ENCODE data around the gene SEC23B.
"Not testable (repeated sequence)": the region's sequence is repeated elsewhere in the genome, so short reads cannot be mapped to it uniquely, and the experiment has no call there.

Gene SEC23B

DNA sequence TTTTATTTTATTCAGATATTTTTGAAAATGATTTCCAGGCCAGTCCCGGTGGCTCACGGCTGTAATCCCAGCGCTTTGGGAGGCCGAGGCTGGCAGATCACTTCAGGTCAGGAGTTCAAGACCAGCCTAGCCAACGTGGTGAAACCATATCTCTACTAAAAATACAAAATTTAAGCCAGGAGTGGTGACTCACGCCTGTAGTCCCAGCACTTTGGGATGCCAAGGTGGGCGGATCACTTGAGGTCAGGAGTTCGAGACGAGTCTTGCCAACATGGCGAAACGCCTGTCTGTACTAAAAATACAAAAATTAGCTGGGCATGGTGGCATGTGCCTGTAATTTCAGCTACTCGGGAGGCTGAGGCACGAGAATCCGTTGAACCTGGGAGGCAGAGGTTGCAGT, 19.0 kb downstream of the SEC23B start:
- DNase-seq = not testable (repeated sequence)

DNA sequence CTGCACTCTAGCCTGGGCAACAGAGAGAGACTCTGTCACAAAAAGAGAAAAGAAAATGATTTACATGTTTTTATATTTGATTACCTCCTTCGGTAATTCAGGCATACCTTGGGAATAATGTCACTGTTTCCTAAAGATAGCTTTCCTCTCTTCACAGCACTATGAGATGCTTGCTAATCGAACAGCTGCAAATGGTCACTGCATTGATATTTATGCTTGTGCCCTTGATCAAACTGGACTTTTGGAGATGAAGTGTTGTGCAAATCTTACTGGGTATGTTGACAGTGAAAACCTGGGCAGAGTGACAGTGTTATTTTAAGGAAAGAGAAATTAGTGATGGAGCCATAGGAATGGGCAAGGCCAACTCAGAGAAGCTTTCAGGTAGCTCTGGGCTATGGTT, 19.6 kb downstream of the SEC23B start:
- no peak for DNase-seq

DNA sequence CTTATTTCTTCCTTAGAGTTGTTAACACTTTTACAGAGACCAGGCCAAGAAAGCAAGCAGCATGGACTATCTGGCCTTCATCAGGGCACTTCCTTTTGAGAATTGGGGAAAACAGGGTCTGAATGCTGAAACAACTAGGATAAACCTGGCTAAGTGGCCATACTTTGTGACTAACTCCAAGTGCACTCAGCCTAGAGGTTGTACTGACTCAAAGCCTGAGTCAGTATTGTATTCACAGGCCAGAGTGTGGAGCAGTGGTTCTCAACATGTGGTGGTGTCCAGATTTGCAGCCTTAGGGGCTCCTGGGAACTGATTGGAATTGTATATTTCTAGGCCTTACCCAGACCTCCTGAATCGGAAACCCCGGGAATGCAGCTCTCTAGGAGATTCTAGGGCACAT, 20.1 kb downstream of the SEC23B start:
- no peak for DNase-seq

GRCh38 chr20:18529041-18529440, 21.3 kb downstream of the SEC23B start:
- DNase-seq = no peak

DNA sequence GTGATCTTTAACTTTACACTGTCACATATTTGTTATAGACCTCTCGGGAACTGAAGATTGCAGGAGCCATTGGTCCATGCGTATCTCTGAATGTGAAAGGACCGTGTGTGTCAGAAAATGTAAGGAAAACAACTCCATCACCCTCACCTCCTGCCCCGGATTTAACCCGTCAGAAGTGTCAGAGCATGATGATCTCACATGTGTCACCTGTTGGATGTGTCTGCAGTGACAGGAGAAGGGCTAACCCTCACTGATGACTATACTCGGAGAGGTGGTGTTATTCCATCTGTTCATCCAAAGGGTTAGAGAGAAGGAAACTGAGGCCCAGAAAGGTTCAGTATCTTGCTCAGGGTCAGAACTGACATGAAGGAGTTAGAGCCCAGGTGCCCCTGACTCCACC, 24.9 kb downstream of the SEC23B start:
- DNase-seq = no peak

DNA sequence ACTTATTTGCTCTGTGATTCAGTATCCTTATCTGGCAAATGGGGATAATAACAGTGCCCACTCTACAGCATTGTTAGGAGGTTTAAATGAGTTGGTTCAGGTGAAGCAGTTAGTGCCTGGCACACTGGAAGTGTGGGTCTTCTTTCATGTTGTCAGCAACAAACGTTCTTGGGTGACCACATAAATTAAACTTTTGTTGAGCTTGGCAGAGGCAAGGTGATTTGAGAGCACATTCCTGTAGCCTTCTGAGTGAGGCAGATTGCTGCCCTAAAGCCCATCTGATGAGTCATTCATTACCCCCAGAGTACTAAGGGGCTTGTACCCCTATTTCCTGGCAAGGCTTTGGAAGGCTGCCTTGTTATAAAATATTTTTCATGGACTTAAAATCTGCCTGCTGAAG, 25.8 kb downstream of the SEC23B start:
- DNase-seq = no peak

GRCh38 chr20:18533978-18534644, 26.4 kb downstream of the SEC23B start:
- DNase-seq = no peak

DNA sequence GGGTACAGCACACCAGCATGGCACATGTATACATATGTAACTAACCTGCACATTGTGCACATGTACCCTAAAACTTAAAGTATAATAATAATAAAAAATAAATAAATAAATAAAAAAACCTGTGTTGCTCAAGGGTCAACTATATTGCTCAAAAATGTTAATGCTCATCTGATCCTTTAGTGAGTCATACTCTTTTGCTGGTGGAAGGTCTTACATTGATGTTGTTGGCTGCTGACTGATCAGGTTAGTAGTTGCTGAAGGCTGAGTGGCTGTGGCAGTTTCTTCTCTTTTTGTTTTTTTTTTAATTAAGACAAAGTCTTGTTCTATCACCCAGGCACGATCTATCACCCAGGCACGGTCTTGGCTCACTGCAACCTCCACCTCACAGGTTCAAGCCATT, 29.9 kb downstream of the SEC23B start:
- no peak for DNase-seq

- DNase-seq = no peak
Observed at GRCh38 chr20:18541741-18542140, 34.0 kb downstream of the SEC23B start.

- no peak for DNase-seq
Observed at GRCh38 chr20:18543216-18543615, 35.5 kb downstream of the SEC23B start.

DNA sequence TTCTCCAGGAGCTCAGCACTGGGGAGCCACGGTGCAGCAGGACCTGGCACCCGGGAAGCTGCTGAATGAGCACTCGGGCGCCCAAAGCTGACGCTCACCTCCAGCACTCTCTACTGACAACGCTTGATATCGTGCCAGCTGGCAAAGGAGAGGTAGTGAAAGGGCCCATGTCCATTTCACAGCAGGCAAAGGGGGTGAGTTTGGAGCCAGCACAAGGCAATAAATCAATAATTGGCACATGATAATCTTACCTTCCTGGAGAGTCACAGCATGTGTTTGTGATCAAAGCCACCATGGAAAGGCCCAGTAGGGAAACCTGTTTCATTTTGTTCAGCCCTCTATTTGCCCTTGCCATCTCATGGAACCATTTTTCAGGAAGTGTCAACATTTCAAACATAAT, 36.2 kb downstream of the SEC23B start:
- DNase-seq = no peak

GRCh38 chr20:18545566-18545965, 37.8 kb downstream of the SEC23B start:
- DNase-seq = no peak

- DNase-seq = no peak
Observed at GRCh38 chr20:18548465-18548864, 40.7 kb downstream of the SEC23B start.

GRCh38 chr20:18553746-18554145, 46.0 kb downstream of the SEC23B start:
- no peak for DNase-seq

GRCh38 chr20:18566892-18567738, 59.4 kb downstream of the SEC23B start, which contains the start of gene SMIM26:
Gene SMIM26 (plus strand): TSS chr20:18567432. CDS start chr20:18567479, 47 bp downstream.
- peak; percentile 92 for DNase-seq

DNA sequence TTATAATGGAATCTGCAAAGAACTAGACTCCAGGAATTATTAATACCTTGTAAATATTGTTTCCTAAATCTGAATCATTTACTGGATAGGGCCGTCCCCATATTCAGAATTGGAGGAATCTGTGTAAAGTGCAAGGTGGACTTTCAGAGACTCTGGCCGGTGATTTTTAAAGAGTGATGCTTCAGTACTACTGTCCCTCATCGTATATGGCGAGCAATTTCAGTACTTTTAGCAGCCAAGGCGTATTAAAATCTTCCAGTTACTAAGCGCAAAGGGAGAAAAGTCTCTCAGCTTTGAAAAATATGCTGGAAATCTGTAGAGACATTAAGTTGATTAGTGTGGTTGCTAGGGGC, 60.0 kb downstream of the SEC23B start:
- DNase-seq = no peak

GRCh38 chr20:18571009-18571408, 63.3 kb downstream of the SEC23B start:
- DNase-seq = no peak

DNA sequence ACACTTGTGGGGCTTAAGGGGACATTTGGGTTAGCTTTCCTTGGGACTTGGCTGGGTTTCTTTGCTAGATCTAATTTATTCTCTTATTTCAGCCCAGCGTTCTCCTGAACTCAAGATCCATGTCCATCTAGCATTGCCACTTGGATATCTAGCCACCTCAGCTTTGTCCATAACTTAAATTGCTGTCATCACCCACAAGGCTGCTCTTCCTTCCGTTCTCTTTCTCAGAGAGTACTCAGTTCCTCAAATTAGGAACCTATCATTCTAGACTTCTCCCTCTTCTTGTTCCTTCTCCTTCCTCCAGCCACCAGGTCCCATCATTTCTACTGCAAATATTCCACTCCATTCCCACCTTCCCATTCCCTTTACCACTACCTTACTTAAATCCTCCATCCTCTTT, 63.8 kb downstream of the SEC23B start:
- DNase-seq = no peak

DNA sequence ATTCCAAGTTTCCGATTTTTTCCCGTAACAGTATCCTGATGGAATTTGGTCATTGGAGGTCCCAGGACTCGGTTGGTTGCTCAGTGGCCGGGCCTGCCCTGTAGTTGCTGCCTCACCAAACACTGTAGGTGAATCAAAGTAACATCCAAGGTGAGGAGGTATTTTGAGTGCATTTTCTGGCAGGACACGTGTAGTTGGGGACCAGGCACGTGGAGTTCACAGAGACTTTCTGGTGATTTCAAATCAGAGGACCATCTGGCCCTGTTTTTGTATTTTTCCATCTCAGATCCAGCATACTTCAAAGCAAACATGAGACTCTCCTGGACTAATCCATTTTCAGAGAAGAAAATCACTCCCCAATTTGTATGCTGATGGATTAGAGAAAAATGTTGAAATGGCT, 70.2 kb downstream of the SEC23B start:
- DNase-seq = no peak

- no peak for DNase-seq
Observed at GRCh38 chr20:18578581-18578980, 70.8 kb downstream of the SEC23B start.

DNA sequence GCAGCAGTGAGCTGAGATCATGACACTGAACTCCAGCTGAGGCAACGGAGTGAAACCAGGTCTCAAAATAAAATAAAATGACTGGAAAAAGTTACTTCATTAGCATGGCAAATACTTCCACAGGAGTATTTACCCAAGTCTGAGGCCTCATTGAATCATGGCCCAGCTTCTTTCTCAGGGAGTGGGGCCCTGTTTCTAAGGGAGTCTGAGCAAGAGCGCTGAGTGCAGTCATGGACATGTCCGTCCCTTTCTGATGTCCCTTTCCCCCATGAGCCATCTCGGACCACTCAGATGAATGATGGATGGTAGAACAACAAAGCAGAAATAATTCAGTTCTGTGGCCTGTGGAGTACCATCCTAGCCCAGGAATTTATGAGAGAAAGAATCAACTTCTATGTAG, 72.3 kb downstream of the SEC23B start:
- DNase-seq = no peak

DNA sequence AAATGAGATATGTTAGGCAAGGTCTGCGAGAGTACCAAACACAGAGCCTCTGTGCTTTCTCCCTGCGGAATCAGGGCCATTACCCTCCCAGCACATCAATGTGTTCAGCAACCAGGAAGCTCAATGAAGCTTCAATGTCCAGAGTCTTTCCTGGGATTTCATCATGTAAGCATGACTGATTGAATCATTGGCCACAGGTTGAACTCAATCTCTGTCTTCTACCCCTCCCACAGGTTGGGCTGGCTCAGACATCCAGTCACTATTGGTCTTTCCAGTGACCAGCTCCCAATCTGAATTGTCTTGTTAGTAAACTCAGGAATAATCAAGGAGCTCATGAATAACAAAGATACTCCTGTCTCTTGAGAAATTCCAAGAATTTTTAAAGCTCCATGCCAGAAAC, 77.4 kb downstream of the SEC23B start:
- DNase-seq = no peak

- DNase-seq = peak; percentile 58
Observed at GRCh38 chr20:18587665-18588573, 80.2 kb downstream of the SEC23B start, which contains the start of gene DTD1. Gene DTD1 (plus strand): TSS chr20:18588054. CDS start chr20:18588073, 19 bp downstream.

Measured in central memory CD4-positive, alpha-beta T cell (primary cell).